HL-60 (cell line): ENCODE data around the gene B3GNT8.

Experiments
- TF ChIP-seq, protein P1 (sequence below): IDR thresholded peaks from one replicate; pipeline ENCODE4 v1.5.1; 2011; ENCODE audit warnings: low read length, control low read depth, inconsistent platforms; ENCODE audit not compliant: insufficient read depth
- TF ChIP-seq, protein P2 (sequence below): IDR thresholded peaks from 2 replicates; pipeline ENCODE4 v1.6.1; 2012; ENCODE audit warnings: low read depth; ENCODE audit not compliant: insufficient replicate concordance

- TF ChIP-seq, protein P1, sequence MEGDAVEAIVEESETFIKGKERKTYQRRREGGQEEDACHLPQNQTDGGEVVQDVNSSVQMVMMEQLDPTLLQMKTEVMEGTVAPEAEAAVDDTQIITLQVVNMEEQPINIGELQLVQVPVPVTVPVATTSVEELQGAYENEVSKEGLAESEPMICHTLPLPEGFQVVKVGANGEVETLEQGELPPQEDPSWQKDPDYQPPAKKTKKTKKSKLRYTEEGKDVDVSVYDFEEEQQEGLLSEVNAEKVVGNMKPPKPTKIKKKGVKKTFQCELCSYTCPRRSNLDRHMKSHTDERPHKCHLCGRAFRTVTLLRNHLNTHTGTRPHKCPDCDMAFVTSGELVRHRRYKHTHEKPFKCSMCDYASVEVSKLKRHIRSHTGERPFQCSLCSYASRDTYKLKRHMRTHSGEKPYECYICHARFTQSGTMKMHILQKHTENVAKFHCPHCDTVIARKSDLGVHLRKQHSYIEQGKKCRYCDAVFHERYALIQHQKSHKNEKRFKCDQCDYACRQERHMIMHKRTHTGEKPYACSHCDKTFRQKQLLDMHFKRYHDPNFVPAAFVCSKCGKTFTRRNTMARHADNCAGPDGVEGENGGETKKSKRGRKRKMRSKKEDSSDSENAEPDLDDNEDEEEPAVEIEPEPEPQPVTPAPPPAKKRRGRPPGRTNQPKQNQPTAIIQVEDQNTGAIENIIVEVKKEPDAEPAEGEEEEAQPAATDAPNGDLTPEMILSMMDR, result no peak
- TF ChIP-seq, protein P2, sequence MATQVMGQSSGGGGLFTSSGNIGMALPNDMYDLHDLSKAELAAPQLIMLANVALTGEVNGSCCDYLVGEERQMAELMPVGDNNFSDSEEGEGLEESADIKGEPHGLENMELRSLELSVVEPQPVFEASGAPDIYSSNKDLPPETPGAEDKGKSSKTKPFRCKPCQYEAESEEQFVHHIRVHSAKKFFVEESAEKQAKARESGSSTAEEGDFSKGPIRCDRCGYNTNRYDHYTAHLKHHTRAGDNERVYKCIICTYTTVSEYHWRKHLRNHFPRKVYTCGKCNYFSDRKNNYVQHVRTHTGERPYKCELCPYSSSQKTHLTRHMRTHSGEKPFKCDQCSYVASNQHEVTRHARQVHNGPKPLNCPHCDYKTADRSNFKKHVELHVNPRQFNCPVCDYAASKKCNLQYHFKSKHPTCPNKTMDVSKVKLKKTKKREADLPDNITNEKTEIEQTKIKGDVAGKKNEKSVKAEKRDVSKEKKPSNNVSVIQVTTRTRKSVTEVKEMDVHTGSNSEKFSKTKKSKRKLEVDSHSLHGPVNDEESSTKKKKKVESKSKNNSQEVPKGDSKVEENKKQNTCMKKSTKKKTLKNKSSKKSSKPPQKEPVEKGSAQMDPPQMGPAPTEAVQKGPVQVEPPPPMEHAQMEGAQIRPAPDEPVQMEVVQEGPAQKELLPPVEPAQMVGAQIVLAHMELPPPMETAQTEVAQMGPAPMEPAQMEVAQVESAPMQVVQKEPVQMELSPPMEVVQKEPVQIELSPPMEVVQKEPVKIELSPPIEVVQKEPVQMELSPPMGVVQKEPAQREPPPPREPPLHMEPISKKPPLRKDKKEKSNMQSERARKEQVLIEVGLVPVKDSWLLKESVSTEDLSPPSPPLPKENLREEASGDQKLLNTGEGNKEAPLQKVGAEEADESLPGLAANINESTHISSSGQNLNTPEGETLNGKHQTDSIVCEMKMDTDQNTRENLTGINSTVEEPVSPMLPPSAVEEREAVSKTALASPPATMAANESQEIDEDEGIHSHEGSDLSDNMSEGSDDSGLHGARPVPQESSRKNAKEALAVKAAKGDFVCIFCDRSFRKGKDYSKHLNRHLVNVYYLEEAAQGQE, result no peak
These were observed 10.9 kb downstream of the B3GNT8 start for GRCh38 chr19:41416194-41416674.
